A673 (cell line): ENCODE measurements around the gene PVR.

Experiments used
- EZH2 ChIP-seq: fragments of 200-600 bp; sonication (generic); IDR thresholded peaks from 2 replicates; pipeline ENCODE4 v1.6.1; 2017; ENCODE audit warnings: borderline replicate concordance, low read depth, mild to moderate bottlenecking, mixed read lengths, antibody characterized with exemption, low read length; ENCODE audit not compliant: poor library complexity, severe bottlenecking
- TF ChIP-seq, protein P1 (sequence below): fragments of 300-800, 200-600 bp; sonication (generic); conservative IDR thresholded peaks from 2 replicates; pipeline ENCODE4 v1.5.1; 2017; ENCODE audit warnings: low read depth, mild to moderate bottlenecking, antibody characterized with exemption, low read length, moderate library complexity, mixed read lengths

DNA sequence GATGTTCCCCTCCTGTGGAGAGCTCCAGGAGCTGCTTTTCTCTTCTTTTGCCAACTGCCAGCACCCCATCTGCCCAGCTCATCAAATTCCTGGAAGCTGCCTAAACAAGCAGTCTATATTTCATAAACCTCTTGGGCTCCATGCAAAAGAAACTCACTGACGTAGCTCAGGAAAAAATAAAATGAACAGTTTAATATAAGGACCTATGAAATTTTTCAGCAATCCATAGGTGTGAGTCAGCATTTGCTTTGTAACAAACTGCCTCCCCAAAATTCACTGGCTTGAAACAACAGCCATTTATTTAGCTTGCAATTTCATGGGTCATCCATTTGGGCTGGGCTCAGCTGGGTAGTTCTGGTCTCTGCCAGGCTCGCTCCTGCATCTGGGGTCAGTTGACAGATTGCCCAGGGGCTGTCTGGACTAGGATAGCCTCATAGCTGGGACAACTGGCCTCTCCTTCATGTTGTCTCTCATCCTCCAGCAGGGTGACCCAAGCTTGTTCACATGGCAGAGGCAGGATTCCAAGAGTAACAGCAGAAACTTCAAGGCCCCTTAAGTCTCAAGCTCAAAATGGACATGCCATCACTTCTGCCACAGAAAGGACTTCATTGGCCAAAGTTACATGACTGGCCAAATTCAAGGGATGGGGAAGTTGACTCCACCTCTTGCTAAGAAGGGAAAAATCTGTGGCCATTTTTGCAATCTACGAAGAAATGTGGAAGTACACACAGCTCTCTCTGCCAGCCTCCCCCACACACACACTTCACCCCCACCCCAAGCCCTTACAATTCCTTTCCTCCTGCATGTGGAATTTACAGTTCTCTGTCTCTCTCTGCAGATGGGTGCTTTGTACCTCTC lies 7.9 kb upstream of the PVR start:
- TF ChIP-seq, protein P1, sequence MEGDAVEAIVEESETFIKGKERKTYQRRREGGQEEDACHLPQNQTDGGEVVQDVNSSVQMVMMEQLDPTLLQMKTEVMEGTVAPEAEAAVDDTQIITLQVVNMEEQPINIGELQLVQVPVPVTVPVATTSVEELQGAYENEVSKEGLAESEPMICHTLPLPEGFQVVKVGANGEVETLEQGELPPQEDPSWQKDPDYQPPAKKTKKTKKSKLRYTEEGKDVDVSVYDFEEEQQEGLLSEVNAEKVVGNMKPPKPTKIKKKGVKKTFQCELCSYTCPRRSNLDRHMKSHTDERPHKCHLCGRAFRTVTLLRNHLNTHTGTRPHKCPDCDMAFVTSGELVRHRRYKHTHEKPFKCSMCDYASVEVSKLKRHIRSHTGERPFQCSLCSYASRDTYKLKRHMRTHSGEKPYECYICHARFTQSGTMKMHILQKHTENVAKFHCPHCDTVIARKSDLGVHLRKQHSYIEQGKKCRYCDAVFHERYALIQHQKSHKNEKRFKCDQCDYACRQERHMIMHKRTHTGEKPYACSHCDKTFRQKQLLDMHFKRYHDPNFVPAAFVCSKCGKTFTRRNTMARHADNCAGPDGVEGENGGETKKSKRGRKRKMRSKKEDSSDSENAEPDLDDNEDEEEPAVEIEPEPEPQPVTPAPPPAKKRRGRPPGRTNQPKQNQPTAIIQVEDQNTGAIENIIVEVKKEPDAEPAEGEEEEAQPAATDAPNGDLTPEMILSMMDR: no peak
- TF ChIP-seq EZH2: no peak
